HG03060 (cell line): ENCODE results near the gene ARID4B.
"Not testable (repeated sequence)": the region's sequence is repeated elsewhere in the genome, so short reads cannot be mapped to it uniquely, and the experiment has no call there.

Experiments
- ATAC-seq: cut with Tn5 transposase; IDR thresholded peaks from one replicate; pipeline ENCODE4 v1.9.1; 2021; ENCODE audit warnings: low read depth, moderate number of reproducible peaks; ENCODE audit not compliant: unreplicated experiment

ARID4B gene

DNA sequence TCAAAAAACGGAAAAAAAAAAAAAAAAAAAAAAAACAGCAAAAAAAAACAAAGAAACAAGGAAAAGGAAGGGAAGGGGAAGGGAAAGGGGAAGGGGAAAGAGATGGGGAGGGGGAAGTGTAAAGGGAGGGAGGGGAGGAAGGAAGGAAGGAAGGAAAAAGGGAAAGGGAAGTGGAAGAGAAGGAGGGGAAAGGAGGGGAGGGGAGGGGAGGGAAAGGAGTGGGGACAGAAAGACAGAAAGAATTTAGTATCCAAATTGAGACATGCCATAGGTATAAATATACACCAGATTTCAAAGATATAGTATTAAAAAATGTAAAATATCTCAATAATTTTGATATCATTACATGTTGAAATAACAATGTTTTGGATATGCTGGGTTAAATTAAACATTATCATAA, 25.8 kb downstream of the ARID4B start:
- no peak for ATAC-seq

DNA sequence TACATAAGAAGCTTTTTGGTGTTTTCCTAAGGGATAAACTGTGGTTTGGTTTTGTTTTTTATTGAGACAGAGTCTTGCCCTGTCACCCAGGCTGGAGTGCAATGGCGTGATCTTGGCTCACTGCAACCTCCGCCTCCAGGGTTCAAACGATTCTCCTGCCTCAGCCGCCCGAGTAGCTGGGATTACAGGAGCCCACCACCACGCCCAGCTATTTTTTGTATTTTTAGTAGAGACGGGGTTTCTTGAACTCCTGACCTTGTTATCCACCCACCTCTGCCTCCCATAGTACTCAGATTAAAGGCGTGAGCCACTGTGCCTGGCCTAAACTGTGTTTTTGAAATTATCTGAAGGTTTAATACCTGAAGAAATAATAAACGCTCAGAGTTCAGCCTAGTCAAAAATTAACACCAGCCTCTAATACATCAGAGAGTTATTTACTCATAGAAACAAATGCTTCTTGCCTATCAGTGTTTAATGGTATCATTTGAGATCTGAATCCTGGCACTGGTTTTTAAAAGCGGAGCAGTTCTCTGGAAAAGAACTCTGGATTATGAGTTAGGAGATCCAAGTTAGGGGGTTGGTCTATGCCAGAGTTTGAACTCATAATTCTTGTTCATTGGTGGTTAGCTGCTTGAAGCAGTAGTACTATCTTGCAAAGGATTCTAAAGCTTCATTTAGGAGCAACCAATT, 28.7 kb downstream of the ARID4B start:
- no peak for ATAC-seq

DNA sequence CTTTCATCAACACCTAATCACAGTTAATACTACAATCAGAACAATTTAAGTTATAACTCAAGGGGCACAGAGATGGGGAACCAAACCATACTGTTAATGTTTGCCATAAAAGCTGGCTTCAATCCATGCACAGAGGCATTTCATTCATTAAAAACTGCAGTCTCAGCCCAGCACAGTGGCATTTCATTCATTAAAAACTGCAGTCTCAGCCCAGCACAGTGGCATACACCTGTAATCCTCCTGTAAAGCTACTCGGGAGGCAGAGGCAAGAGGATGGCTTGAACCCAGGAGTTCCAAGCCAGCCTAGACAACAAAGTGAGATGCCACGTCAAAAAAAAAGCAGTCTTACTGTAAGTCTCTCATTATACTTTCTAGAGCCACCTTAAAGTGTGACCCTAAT, 29.2 kb downstream of the ARID4B start:
- no peak for ATAC-seq

DNA sequence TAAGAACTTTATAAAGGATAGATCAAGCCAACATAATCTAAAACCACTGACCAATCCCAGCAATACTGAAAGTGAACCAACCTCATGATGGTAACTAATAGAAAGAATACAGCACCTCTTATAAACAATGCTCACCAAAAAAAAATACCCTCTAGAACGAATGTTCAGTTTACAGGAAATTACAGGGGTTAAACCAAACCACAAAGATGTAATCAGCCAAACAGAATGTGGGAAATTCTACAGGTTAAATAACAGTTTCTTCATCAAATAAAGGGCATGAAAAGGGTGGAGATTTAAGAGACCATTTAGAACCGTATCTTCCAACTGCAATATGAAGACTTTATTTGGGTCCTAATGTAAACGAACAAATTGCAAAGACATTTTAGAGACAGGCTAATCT, 30.4 kb downstream of the ARID4B start:
- no peak for ATAC-seq

DNA sequence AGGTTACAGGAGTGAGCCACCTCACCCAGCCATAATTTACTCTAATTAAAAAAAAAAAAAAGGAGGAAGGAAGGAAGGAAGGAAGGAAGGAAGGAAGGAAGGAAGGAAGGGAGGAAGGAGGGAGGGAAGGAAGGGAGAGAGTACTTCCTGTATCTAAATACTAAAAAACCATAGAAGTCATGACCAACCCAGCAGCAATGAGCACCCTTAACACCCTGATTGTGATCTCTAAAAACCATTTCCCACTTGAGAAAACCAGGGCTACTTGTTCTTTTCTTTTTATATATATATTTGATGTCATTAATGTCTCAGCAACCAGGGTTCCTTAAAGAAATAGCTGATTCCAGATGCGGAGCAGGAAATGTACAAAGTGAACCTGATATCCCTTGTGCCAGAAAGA, 31.2 kb downstream of the ARID4B start:
- ATAC-seq, result no peak

DNA sequence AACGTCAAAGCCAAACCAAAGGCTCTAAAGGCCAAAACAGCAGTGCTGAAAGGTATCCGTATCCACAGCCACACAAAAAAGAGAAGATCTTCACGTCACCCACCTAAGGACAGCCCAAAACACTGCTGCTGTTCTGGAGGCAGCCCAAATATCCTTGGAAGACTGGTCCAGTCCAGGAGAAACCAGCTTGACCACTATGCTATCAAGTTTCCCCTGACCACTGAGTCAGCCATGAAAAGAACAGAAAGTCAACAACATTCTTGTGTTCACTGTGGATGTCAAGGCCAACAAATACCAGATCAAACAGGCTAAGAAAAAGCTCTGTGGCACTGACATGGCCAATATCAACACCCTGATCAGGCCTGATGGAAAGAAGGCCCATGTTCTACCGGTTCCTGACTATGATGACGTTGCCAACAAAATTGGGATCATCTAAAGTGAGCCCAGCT, 32.1 kb downstream of the ARID4B start:
- ATAC-seq, result no peak

DNA sequence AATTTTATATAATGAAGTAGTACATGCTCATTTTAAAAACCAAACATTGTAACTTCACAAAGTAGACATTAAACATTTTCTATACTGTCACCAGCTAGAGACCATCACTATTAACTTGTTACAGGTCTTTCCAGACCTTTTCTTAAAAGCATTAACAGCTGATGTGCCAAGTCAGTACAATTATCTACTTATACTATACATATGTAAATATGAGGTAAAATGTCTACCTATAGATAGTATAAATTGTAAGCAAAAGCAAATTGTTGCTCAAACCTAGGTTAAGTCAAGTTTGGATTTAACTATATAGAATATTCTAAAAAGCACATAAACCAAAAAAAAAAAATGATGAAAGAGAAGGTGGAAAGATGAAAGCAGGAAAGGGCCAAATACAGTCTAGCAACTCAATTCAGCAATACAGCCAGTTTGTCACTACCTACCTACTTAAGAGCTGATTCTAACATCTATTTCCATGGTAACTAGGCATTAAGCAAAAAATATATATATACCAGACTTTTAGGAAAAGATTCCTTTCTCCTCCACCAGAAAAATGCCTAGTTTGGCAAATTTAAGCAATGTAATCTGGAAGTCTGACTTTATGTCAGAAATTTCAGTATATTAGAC, 34.5 kb downstream of the ARID4B start:
- ATAC-seq, result no peak

DNA sequence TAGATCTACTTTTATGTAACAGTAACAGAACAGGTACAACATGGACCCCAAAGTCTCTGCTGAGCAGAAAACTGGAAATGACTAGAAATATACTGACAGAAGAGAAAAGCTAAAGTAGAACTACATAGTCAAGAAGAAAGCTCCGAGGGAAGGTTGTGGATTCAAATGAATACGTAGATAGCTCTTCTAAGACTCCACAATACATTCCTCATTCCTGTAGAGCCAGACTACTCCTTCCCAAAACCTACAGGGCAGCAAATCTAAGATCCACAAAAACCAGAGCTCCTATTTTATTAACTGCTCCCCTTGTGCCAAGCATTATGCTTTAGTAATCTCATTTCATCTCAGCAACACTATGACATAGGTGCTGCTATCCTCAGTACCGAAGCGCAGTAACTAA, 35.2 kb downstream of the ARID4B start:
- no peak for ATAC-seq

DNA sequence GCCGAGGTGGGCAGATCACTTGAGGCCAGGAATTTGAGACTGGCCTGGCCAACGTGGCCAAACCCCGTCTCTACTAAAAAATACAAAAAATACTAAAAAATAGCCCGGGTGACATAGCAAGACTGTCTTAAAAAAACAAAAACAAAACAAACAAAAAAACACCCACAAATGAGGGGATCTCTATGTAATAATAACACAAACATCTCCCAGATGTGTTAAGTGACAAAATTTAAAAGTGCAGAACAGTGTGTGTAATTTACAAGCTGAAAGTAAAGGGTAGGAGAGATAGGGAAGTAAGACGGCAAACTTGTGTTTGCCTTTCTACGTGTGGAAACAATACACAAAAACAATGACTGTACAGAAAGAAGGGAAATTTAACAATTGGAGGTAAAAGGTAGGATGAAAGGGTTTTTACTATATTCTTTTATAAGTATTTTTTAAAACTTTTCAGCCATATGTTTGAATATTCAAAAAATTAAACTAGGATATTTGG, 36.3 kb downstream of the ARID4B start:
- ATAC-seq, result no peak

DNA sequence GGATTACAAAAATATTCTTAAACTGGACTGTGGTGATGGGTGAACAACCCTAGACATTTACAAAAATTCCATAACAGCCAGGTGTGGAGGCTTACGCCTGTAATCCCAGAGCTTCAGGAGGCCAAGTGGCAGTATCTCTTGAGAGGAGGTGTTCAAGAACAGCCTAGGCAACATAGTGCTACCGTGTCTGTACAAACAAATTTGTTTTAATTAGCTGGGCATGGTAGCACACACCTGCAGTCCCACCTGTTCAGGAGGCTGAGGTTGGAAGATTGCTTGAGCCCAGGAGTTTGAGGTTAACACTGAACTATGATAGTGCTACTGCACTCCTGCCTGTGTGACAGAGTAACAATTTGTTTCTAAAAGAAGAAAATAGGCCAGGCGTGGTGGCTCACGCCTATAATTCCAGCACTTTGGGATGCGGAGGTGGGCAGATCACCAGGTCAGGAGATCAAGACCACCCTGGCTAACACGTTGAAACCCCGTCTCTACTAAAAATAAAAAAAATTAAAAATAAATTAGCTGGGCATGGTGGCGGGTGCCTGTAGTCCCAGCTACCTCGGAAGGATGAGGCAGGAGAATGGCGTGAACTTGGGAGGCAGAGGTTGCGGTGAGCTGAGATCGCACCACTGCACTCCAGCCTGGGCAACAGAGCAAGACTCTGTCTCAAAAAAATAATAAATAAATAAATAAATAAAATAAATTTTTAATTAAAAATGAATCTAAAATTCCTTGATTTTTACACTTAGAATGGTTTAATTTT, 37.1 kb downstream of the ARID4B start:
- ATAC-seq, result no peak

DNA sequence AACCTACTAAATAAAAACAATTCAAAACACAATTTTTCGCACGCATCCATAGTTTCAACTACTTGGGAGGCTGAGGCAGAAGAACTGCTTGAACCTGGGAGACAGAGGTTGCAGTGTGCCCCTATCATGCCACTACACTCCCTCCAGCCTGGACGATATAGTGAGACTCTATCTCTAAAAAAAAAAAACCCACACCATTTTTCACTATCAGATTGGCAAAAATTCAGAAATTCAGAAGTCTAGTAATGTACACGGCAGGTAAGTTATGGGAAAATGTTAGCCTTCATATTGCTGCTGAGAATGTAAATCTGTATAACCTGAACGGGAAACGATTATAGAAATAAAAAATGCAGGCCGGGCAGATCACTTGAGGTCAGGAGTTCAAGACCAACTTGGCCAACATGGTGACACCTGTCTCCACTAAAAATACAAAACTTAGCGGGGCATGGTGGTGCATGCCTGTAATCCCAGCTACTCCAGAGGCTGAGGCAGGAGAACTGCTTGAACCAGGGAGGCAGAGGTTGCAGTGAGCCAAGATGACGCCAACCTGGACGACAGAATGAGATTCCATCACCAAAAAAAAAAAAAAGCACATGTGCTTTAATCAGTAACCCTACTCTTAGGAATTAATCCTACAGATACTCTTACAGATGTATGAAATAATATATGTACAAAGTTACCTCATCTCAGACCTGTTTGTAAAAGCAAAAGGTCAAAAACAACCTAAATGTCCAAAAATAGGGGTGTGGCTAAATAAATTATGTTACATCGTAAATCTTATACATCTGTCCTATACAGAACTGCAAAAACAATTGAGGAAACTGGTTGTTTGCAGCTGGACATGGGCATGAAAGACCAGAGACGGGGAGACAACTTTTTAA, 37.9 kb downstream of the ARID4B start:
- ATAC-seq, result no peak

DNA sequence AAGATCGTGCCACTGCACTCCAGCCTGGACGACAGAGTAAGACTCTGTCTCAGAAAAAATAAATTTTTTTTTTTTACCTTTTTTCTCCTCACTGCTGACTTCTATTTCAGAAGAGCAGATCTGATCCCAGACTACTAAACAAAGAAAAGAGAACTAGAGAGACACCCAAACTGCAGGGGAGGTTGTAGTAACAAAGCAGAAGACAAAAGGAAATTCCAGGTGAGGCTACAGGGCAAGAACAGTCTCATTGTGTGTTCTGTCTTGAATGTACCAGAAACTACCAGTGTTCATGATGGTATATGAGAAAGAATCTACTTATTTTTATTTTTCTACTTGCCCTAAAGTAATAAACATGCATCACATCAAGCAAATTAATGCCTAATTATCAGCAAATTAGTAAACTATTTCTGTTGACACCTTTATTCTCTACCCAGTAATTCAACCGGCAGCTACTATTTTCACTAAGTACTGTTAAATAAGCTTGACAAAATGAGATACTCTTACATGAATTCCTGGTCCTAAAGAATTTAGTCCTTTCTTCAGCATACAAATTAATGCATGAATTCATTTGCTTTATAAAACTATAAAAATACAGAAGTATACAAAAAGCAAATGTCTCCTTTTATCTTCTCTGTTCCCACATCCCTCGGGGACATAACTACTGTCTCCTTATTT, 40.6 kb downstream of the ARID4B start:
- no peak for ATAC-seq

DNA sequence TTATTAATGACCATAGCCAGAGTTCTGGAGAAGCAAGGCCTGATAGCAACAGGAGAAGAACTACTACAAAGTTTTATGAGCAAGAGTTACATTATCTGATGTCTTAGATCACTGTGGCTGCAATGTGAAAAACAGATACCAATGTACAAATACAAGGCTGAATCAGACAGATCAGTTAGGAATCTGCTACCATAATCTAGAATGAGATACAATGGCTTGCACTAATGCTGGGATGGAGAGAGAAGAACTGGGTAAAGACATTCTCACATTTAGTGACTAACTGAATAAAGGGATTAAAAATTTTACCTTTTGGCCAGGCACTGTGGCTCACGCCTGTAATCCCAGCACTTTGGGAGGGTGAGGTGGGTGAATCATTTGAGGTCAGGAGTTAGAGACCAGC, 41.3 kb downstream of the ARID4B start:
- no peak for ATAC-seq

DNA sequence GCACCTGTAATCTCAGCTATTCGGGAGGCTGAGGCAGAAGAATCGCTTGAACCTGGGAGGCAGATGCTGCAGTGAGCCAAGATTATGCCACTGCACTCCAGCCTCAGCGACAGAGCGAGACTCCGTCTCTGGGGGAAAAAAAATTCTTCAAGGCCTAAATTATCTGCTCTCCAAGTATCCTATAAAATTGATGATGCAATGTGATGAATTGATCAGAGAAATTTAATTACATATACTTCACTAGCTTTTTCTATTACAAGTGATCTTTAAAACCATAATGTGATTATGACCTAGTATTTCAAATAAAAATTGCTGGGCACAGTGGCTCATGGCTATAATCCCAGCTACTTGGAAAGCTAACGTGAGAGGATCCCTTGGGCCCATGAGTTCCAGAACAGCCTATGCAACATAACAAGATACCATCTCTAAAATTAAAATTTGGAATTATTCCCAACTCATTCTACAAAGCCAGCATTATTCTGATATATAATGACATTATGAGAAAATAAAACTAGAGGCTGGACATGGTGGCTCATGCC, 43.7 kb downstream of the ARID4B start:
- no peak for ATAC-seq

DNA sequence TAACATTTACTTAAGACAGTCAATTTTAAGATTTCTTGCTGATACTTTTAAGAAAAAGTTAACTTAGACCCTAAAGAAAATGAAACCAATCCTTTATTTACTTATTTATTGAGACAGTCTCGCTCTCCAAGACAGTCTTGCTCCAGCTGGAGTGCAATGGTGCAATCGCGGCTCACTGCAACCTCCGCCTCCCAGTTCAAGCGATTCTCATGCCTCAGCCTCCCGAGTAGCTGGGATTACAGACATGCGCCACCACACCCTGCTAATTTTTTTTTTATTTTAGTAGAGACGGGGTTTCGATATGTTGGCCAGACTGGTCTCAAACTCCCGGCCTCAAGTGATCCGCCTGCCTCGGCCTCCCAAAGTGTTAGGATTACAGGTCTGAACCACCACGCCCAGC, 44.3 kb downstream of the ARID4B start:
- ATAC-seq, result not testable (repeated sequence)

DNA sequence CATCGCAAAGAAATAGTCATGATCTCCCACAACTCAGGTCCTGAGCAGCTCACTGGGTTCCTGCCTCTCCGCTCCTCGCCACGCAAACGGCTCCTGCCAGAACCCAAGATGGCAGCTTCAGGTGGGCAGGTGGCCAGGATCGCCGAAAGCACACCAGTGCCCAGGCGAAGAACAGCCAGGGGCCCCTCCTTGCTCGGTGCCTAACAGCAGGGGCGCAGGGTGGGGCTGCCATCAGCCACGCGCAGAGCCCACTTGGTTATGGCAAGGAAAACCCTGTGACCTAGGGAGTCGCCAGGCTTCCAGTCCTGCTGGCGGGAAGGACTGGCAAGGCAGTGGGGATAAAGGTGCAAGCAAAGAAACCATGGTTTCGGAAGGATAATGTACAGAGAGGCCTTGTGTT, 47.5 kb downstream of the ARID4B start:
- no peak for ATAC-seq

DNA sequence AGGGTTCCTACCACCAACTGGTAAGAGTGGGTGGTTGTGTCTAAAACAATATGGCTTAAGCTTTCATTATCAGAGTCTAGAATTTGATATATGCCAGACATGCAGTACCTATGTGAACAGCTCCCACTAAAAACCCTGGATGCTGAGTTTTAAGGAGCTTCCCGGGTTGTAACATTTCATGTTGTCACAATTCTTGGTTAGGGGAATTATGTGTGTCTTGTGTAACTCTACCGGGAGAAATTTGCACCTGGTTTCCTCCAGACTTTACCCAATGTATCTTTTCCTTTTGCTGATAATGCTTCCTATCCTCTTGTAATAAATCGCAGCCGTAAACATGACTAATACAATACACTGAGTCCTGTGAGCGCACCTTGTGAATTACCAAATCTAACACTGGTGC, 48.3 kb downstream of the ARID4B start:
- no peak for ATAC-seq

DNA sequence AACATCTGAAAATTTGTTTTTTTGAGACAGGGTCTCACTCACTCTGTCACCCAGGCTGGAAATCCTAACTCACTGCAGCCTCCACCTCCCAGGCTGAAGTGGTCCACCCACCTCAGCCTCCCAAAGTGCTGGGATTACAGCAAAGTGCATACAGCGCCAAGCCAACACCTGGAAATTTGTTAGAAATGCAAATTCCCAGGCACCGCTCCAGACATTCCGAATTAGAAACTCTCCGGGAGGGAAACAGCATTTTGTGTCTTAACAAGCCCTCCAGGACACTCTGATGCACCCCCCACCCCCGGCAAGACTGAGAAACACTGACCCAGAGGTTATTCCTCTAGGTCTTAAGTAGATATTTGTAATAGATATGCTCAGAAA, 49.1 kb downstream of the ARID4B start:
- ATAC-seq, result no peak

DNA sequence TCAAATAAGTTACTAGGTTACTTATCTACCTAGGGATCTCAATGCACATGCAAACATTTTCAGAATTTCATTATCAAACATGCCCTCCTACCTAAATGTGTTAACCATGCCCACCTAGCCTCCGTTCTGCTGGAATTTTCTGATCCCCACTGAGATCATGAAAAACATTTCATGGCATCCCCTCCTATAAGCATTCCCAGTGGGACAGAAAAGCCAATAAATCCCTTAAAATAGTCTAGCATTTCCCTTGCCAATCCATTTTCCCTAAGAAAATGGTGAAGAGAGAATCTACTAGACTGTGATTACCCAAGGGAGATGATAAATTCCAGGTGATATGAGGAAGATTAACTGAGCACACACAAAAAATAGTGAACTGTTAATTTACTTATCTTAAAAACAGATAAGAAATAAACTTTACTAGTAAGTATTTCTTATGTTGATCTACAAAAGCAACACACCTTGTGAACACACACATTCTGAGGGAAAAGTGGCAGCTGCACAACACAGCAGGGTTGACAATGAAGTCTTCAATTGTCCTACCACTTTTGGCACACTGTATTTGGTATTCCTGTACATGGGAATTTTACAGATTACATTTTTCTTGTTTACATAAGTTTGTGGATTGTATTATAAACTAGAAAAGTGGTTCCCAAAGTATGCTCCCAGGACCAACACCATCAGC, 49.6 kb downstream of the ARID4B start:
- ATAC-seq, result no peak
